Measurements from ENCODE around the gene ABHD17A. TPM values are rescaled to one million over a fixed set of nuclear protein-coding genes. Genes with fewer than 3 reads are reported as not detected.
"Not testable (repeated sequence)": the region's sequence is repeated elsewhere in the genome, so short reads cannot be mapped to it uniquely, and the experiment has no call there.

ABHD17A gene
- total RNA-seq, 1 experiment from 2014 or later: 60.7 TPM

GRCh38 chr19:1888385-1888784, 3.1 kb upstream of the ABHD17A start (continued):
- TF ChIP-seq ZNF425 (CRISPR knock-in tag; conservative IDR thresholded peaks at IDR 0.05) (no peak), ZNF671 (CRISPR knock-in tag; IDR thresholded peaks at IDR 0.05) (no peak), MLX (CRISPR knock-in tag; IDR thresholded peaks at IDR 0.05) (no peak), ZNF281 (CRISPR knock-in tag; IDR thresholded peaks at IDR 0.05) (no peak), ZBTB43 (CRISPR knock-in tag; IDR thresholded peaks at IDR 0.05) (no peak), ZMAT4 (CRISPR knock-in tag; IDR thresholded peaks at IDR 0.05) (no peak), ZNF532 (CRISPR knock-in tag; IDR thresholded peaks at IDR 0.05; ENCODE audit: borderline replicate concordance) (no peak), ZNF423 (CRISPR knock-in tag; IDR thresholded peaks at IDR 0.05) (no peak), HMGXB4 (CRISPR knock-in tag; IDR thresholded peaks at IDR 0.05) (no peak)

GRCh38 chr19:1886360-1886759, 1.1 kb upstream of the ABHD17A start:
- H3K36me3 Mint-ChIP-seq; H3K4me3 Mint-ChIP-seq; H3K27ac Mint-ChIP-seq; DNase-seq (ENCODE audit: low spot score); H3K9me3 Mint-ChIP-seq; POLR2A ChIA-PET; ATAC-seq; H3K27me3 Mint-ChIP-seq (ENCODE audit: low read depth): not testable (repeated sequence)
- H3K4me1 Mint-ChIP-seq: peaks cover 27% of the 10 kb centered on the region
- CTCF ChIA-PET: interaction anchor here (2.8 kb wide), 1 partner anchor 22 kb away, joined by 14 read pairs; no protein-coding TSS in a partner anchor
